CD8-positive, alpha-beta memory T cell (primary cell): ENCODE measurements around the gene LY6G5C. TPM values are rescaled to one million over a fixed set of nuclear protein-coding genes. Genes with fewer than 3 reads are reported as not detected.

ENCODE experiments used
- CTCF ChIA-PET: fragments of 350-600 bp; sonication (Branson Sonifier 250); formaldehyde crosslinking; loops from one replicate; lab custom pipeline; 2021; ENCODE audit warnings: antibody characterized with exemption; lab: Charles Lee
- POLR2A ChIA-PET: fragments of 350-600 bp; sonication (Branson Sonifier 250); formaldehyde crosslinking; loops from one replicate; lab custom pipeline; 2021; ENCODE audit warnings: antibody characterized with exemption; lab: Charles Lee
- DNase-seq, 5 donors: peaks; one replicate each; pipeline versions ENCODE4 v3.0.0 to v3.0.0-alpha.2; 2020 to 2022; ENCODE audit warnings: mixed read lengths in 1 of 5
- H3K27ac ChIP-seq: one replicate; pipeline ENCODE4 v1.7.0; 2013; ENCODE audit warnings: low read depth, mild to moderate bottlenecking, low read length, moderate library complexity
- H3K27me3 ChIP-seq: 2 replicates; pipeline ENCODE4 v1.7.0; 2013; ENCODE audit warnings: low read length, mild to moderate bottlenecking; ENCODE audit not compliant: insufficient read depth, poor library complexity, severe bottlenecking
- H3K36me3 ChIP-seq: 2 replicates; pipeline ENCODE4 v1.7.0; 2013; ENCODE audit warnings: mild to moderate bottlenecking, low read length, moderate library complexity; ENCODE audit not compliant: insufficient read depth
- H3K4me1 ChIP-seq: 2 replicates; pipeline ENCODE4 v1.7.0; 2013; ENCODE audit warnings: mild to moderate bottlenecking, low read length, moderate library complexity; ENCODE audit not compliant: insufficient read depth
- H3K4me3 ChIP-seq: 2 replicates; pipeline ENCODE4 v1.7.0; 2013; ENCODE audit warnings: mild to moderate bottlenecking, low read length
- H3K9me3 ChIP-seq: 2 replicates; pipeline ENCODE4 v1.7.0; 2013; ENCODE audit warnings: mild to moderate bottlenecking, low read length
- H3K27ac Mint-ChIP-seq, 8 donors: one replicate each; pipeline ENCODE4 v1.8.0; 2020 to 2021; ENCODE audit warnings: mixed read lengths in 8 of 8, mild to moderate bottlenecking in 6 of 8, inconsistent platforms in 3 of 8, moderate library complexity in 3 of 8
- H3K27me3 Mint-ChIP-seq, 2 donors: one replicate each; pipeline ENCODE4 v1.8.0; 2020 to 2021; ENCODE audit warnings: mixed read lengths in 2 of 2, mild to moderate bottlenecking in 1 of 2, moderate library complexity in 1 of 2
- H3K36me3 Mint-ChIP-seq, 3 donors: one replicate each; pipeline ENCODE4 v1.8.0; 2020 to 2021; ENCODE audit warnings: mixed read lengths in 3 of 3, inconsistent platforms in 1 of 3, mild to moderate bottlenecking in 1 of 3
- H3K4me1 Mint-ChIP-seq, 3 donors: one replicate each; pipeline ENCODE4 v1.8.0; 2020 to 2021; ENCODE audit warnings: mixed read lengths in 3 of 3, inconsistent platforms in 1 of 3, mild to moderate bottlenecking in 1 of 3
- H3K4me3 Mint-ChIP-seq, 7 donors: one replicate each; pipeline ENCODE4 v1.8.0; 2020 to 2021; ENCODE audit warnings: mixed read lengths in 7 of 7, mild to moderate bottlenecking in 6 of 7, moderate library complexity in 4 of 7, inconsistent platforms in 2 of 7
- H3K9me3 Mint-ChIP-seq, 5 donors: one replicate each; pipeline ENCODE4 v1.8.0; 2020 to 2022; ENCODE audit warnings: mixed read lengths in 5 of 5, mild to moderate bottlenecking in 3 of 5, moderate library complexity in 2 of 5, inconsistent platforms in 1 of 5
- polyA plus RNA-seq: library from polyadenylated mRNA; unstranded; fragments of 300-500 nt; fragmentation: Illumina TruSeq; gene quantifications from one replicate; pipeline ENCODE4 v1.2.3, GENCODE V29; 2021
- total RNA-seq, 2 experiments: library from RNA; stranded (reverse); gene quantifications; one replicate each; pipeline ENCODE4 v1.2.3, GENCODE V29; 2021

LY6G5C gene
- total and polyA plus RNA-seq, 3 experiments from 2014 or later = 3.5 to 10.3 (median 4.5) TPM

GRCh38 chr6:31692886-31693285, 12.0 kb upstream of the LY6G5C start:
- POLR2A ChIA-PET = no interaction called here
- Histone ChIP-seq H3K27ac (no peak overlapping the region), H3K4me3 (no peak overlapping the region), H3K36me3 (peaks cover 70% of the 10 kb centered on the region), H3K27me3 (no peaks in the 10 kb centered on the region), H3K9me3 (no peaks in the 10 kb centered on the region), H3K4me1 (peaks cover 9% of the 10 kb centered on the region)
- H3K9me3 Mint-ChIP-seq = no peaks in the 10 kb centered on the region
- peaks cover 7 to 9% (median 8%) of the 10 kb centered on the region in 3 donors for H3K4me1 Mint-ChIP-seq
- DNase-seq = no peak
- CTCF ChIA-PET = interaction anchor here (1.7 kb wide), 1 partner anchor 47 kb away, joined by 5 read pairs; the partner anchor contains the start of gene MSH5
- peaks cover 0 to 92% (median 4%) of the 10 kb centered on the region in 3 donors for H3K36me3 Mint-ChIP-seq
- no peak overlapping the region for H3K4me3 Mint-ChIP-seq
- peaks cover 0 to 2% of the 10 kb centered on the region in 2 donors for H3K27me3 Mint-ChIP-seq
- peak overlapping the region in 1 of 8 donors; percentile 73 for H3K27ac Mint-ChIP-seq

GRCh38 chr6:31692353-31692752, 11.5 kb upstream of the LY6G5C start:
- Mint-ChIP-seq H3K27ac (peak overlapping the region in 2 of 8 donors; percentile 7 to 80), H3K4me3 (no peak overlapping the region), H3K36me3 (peaks cover 0 to 92% (median 7%) of the 10 kb centered on the region in 3 donors), H3K4me1 (peaks cover 2 to 4% (median 3%) of the 10 kb centered on the region in 3 donors), H3K27me3 (peaks cover 0 to 2% of the 10 kb centered on the region in 2 donors), H3K9me3 (no peaks in the 10 kb centered on the region)
- CTCF ChIA-PET = interaction anchor here (1.7 kb wide), 1 partner anchor 47 kb away, joined by 5 read pairs; the partner anchor contains the start of gene MSH5
- Histone ChIP-seq H3K27ac (no peak overlapping the region), H3K36me3 (peaks cover 70% of the 10 kb centered on the region), H3K4me3 (no peak overlapping the region), H3K4me1 (peaks cover 9% of the 10 kb centered on the region), H3K9me3 (no peaks in the 10 kb centered on the region), H3K27me3 (no peaks in the 10 kb centered on the region)
- POLR2A ChIA-PET = no interaction called here
- DNase-seq = no peak

- POLR2A ChIA-PET = no interaction called here
- Histone ChIP-seq H3K27ac (peak overlapping the region; percentile 68), H3K36me3 (peaks cover 70% of the 10 kb centered on the region), H3K9me3 (no peaks in the 10 kb centered on the region), H3K27me3 (no peaks in the 10 kb centered on the region), H3K4me1 (peaks cover 9% of the 10 kb centered on the region), H3K4me3 (no peak overlapping the region)
- Mint-ChIP-seq H3K4me1 (no peaks in the 10 kb centered on the region), H3K36me3 (peaks cover 0 to 91% (median 7%) of the 10 kb centered on the region in 3 donors), H3K27me3 (no peaks in the 10 kb centered on the region), H3K27ac (peak overlapping the region in 2 of 8 donors; percentile 22 to 35), H3K9me3 (no peaks in the 10 kb centered on the region), H3K4me3 (no peak overlapping the region)
- no peak for DNase-seq
- CTCF ChIA-PET = no interaction called here
Observed at GRCh38 chr6:31691564-31692108, 10.8 kb upstream of the LY6G5C start.

GRCh38 chr6:31691078-31691463, 10.2 kb upstream of the LY6G5C start:
- H3K9me3 Mint-ChIP-seq = no peaks in the 10 kb centered on the region
- ChIA-PET POLR2A (no interaction called here), CTCF (interaction anchor here (1.4 kb wide), 1 partner anchor 38 kb away, joined by 3 read pairs; the partner anchor contains the start of gene DDAH2)
- H3K27me3 Mint-ChIP-seq = no peaks in the 10 kb centered on the region
- Histone ChIP-seq H3K27ac (peak overlapping the region; percentile 68), H3K9me3 (no peaks in the 10 kb centered on the region), H3K4me3 (no peak overlapping the region), H3K4me1 (peaks cover 9% of the 10 kb centered on the region), H3K27me3 (no peaks in the 10 kb centered on the region), H3K36me3 (peaks cover 69% of the 10 kb centered on the region)
- DNase-seq = no peak
- peaks cover 0 to 91% (median 12%) of the 10 kb centered on the region in 3 donors for H3K36me3 Mint-ChIP-seq
- H3K4me3 Mint-ChIP-seq = no peak overlapping the region
- no peaks in the 10 kb centered on the region for H3K4me1 Mint-ChIP-seq
- H3K27ac Mint-ChIP-seq = peak overlapping the region in 4 of 8 donors; percentile 35 to 79 (median 58)

- Histone ChIP-seq H3K27ac (peak overlapping the region; percentile 68), H3K4me3 (no peak overlapping the region), H3K4me1 (peaks cover 9% of the 10 kb centered on the region), H3K9me3 (no peaks in the 10 kb centered on the region), H3K27me3 (no peaks in the 10 kb centered on the region), H3K36me3 (peaks cover 72% of the 10 kb centered on the region)
- no peak overlapping the region for H3K4me3 Mint-ChIP-seq
- H3K9me3 Mint-ChIP-seq = no peaks in the 10 kb centered on the region
- ChIA-PET CTCF (interaction anchor here (1.4 kb wide), 2 partner anchors 38 to 148 kb away, joined by 3 to 4 read pairs; partner anchors contain the start of gene DDAH2), POLR2A (no interaction called here)
- no peak for DNase-seq
- H3K27me3 Mint-ChIP-seq = no peaks in the 10 kb centered on the region
- no peaks in the 10 kb centered on the region for H3K4me1 Mint-ChIP-seq
- peaks cover 0 to 93% (median 12%) of the 10 kb centered on the region in 3 donors for H3K36me3 Mint-ChIP-seq
- H3K27ac Mint-ChIP-seq = peak overlapping the region in 7 of 8 donors; percentile 14 to 80 (median 54)
Observed at GRCh38 chr6:31690231-31691077, 9.6 kb upstream of the LY6G5C start.

- Mint-ChIP-seq H3K36me3 (peaks cover 0 to 87% (median 12%) of the 10 kb centered on the region in 3 donors), H3K27me3 (no peaks in the 10 kb centered on the region), H3K9me3 (no peaks in the 10 kb centered on the region), H3K4me1 (no peaks in the 10 kb centered on the region), H3K4me3 (no peak overlapping the region), H3K27ac (peak overlapping the region in 5 of 8 donors; percentile 27 to 58 (median 50))
- H3K27me3 ChIP-seq = no peaks in the 10 kb centered on the region
- peak overlapping the region; percentile 68 for H3K27ac ChIP-seq
- H3K4me3 ChIP-seq = no peak overlapping the region
- H3K4me1 ChIP-seq = peaks cover 9% of the 10 kb centered on the region
- no peaks in the 10 kb centered on the region for H3K9me3 ChIP-seq
- CTCF ChIA-PET = interaction anchor here (1.4 kb wide), 1 partner anchor 149 kb away, joined by 4 read pairs; no protein-coding TSS in a partner anchor
- no peak for DNase-seq
- peaks cover 64% of the 10 kb centered on the region for H3K36me3 ChIP-seq
- POLR2A ChIA-PET = no interaction called here
Observed at GRCh38 chr6:31689249-31690110, 8.6 kb upstream of the LY6G5C start.

GRCh38 chr6:31687860-31688693, 7.2 kb upstream of the LY6G5C start:
- CTCF ChIA-PET = no interaction called here
- H3K4me1 Mint-ChIP-seq = no peaks in the 10 kb centered on the region
- H3K27me3 Mint-ChIP-seq = no peaks in the 10 kb centered on the region
- H3K36me3 Mint-ChIP-seq = peaks cover 0 to 78% (median 12%) of the 10 kb centered on the region in 3 donors
- POLR2A ChIA-PET = no interaction called here
- DNase-seq = no peak
- Histone ChIP-seq H3K9me3 (no peaks in the 10 kb centered on the region), H3K4me3 (no peak overlapping the region), H3K27ac (peak overlapping the region; percentile 12), H3K4me1 (peaks cover 9% of the 10 kb centered on the region), H3K36me3 (peaks cover 52% of the 10 kb centered on the region), H3K27me3 (no peaks in the 10 kb centered on the region)
- H3K9me3 Mint-ChIP-seq = no peaks in the 10 kb centered on the region
- peak overlapping the region in 2 of 8 donors; percentile 68 to 75 for H3K27ac Mint-ChIP-seq
- no peak overlapping the region for H3K4me3 Mint-ChIP-seq
